ENCODE measurements around the gene MYCN.

- no peak for TF ChIP-seq ZNF512 (CRISPR knock-in tag; IDR thresholded peaks at IDR 0.05; ENCODE audit: borderline replicate concordance)
- no peak for TF ChIP-seq GABPB1 (CRISPR knock-in tag; IDR thresholded peaks at IDR 0.05)
- TF ChIP-seq CTCF (IDR thresholded peaks at IDR 0.05), result no peak
- no peak for TF ChIP-seq E2F4 (CRISPR knock-in tag; IDR thresholded peaks at IDR 0.05; ENCODE audit: borderline replicate concordance, low read depth)
- no peak for TF ChIP-seq ATF1 (CRISPR knock-in tag; IDR thresholded peaks at IDR 0.05)
- no peak for TF ChIP-seq MYBL2 (CRISPR knock-in tag; IDR thresholded peaks at IDR 0.05)
- TF ChIP-seq JUN (CRISPR knock-in tag; IDR thresholded peaks at IDR 0.05), result no peak
- TF ChIP-seq NFYB (CRISPR knock-in tag; conservative IDR thresholded peaks at IDR 0.05; ENCODE audit: low read depth), result no peak
- no peak for TF ChIP-seq HMGXB4 (CRISPR knock-in tag; IDR thresholded peaks at IDR 0.05)
Observed at GRCh38 chr2:15894481-15895144, 45.7 kb upstream of the MYCN start.

Measured in WTC11 (cell line).